ENCODE results near the gene CEP112. TPM values are rescaled to one million over a fixed set of nuclear protein-coding genes. Genes with fewer than 3 reads are reported as not detected.

CEP112 gene
- polyA plus RNA-seq, 1 donor from 2014 or later = 6.0 TPM

- Histone ChIP-seq H3K36me3 (ENCODE audit: insufficient read depth, low read length) (no peaks in the 10 kb centered on the region), H3K9me2 (ENCODE audit: insufficient read depth, low read length) (no peaks in the 10 kb centered on the region), H4K20me1 (ENCODE audit: insufficient read depth) (no peaks in the 10 kb centered on the region), H3K9me3 (ENCODE audit: low read length) (no peaks in the 10 kb centered on the region), H3K27me3 (ENCODE audit: insufficient read depth, low read depth, low read length) (no peaks in the 10 kb centered on the region), H3K4me3 (ENCODE audit: low read length) (no peak overlapping the region), H3K79me2 (replicated peaks; ENCODE audit: insufficient read depth, low read length) (no peaks in the 10 kb centered on the region), H3K9ac (ENCODE audit: low read length) (no peak overlapping the region), H2AFZ (ENCODE audit: low read depth, low read length) (no peak overlapping the region), H3F3A (ENCODE audit: insufficient read depth, low read length, poor library complexity, severe bottlenecking) (no peaks in the 10 kb centered on the region), H3K4me2 (ENCODE audit: low read length) (no peak overlapping the region), H3K27ac (ENCODE audit: low read length) (no peak overlapping the region)
- TF ChIP-seq SMC3 (conservative IDR thresholded peaks at IDR 0.05; ENCODE audit: poor library complexity) = no peak
- TF ChIP-seq, protein P1, sequence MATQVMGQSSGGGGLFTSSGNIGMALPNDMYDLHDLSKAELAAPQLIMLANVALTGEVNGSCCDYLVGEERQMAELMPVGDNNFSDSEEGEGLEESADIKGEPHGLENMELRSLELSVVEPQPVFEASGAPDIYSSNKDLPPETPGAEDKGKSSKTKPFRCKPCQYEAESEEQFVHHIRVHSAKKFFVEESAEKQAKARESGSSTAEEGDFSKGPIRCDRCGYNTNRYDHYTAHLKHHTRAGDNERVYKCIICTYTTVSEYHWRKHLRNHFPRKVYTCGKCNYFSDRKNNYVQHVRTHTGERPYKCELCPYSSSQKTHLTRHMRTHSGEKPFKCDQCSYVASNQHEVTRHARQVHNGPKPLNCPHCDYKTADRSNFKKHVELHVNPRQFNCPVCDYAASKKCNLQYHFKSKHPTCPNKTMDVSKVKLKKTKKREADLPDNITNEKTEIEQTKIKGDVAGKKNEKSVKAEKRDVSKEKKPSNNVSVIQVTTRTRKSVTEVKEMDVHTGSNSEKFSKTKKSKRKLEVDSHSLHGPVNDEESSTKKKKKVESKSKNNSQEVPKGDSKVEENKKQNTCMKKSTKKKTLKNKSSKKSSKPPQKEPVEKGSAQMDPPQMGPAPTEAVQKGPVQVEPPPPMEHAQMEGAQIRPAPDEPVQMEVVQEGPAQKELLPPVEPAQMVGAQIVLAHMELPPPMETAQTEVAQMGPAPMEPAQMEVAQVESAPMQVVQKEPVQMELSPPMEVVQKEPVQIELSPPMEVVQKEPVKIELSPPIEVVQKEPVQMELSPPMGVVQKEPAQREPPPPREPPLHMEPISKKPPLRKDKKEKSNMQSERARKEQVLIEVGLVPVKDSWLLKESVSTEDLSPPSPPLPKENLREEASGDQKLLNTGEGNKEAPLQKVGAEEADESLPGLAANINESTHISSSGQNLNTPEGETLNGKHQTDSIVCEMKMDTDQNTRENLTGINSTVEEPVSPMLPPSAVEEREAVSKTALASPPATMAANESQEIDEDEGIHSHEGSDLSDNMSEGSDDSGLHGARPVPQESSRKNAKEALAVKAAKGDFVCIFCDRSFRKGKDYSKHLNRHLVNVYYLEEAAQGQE (IDR thresholded peaks at IDR 0.05; ENCODE audit: borderline replicate concordance) = no peak
- TF ChIP-seq EZH2 (IDR thresholded peaks at IDR 0.05; ENCODE audit: borderline replicate concordance, insufficient read depth, low read length, poor library complexity, severe bottlenecking) = no peak
- TF ChIP-seq EP300 (conservative IDR thresholded peaks at IDR 0.05; ENCODE audit: poor library complexity, severe bottlenecking) = no peak
- TF ChIP-seq POLR2AphosphoS5 (IDR thresholded peaks at IDR 0.05) = no peak
- TF ChIP-seq RAD21 (conservative IDR thresholded peaks at IDR 0.05) = no peak
- TF ChIP-seq TAF1 (IDR thresholded peaks at IDR 0.05; ENCODE audit: low read depth) = no peak
- no peak for TF ChIP-seq CTCF (IDR thresholded peaks at IDR 0.05; ENCODE audit: poor library complexity, severe bottlenecking)
- no peak for TF ChIP-seq MXI1 (conservative IDR thresholded peaks at IDR 0.05; ENCODE audit: poor library complexity, severe bottlenecking)
Observed at GRCh38 chr17:65751263-65751662, 440.7 kb downstream of the CEP112 start.

GRCh38 chr17:65750631-65751115, 441.3 kb downstream of the CEP112 start:
- Histone ChIP-seq H3K79me2 (replicated peaks; ENCODE audit: insufficient read depth, low read length) (no peaks in the 10 kb centered on the region), H2AFZ (ENCODE audit: low read depth, low read length) (no peak overlapping the region), H3F3A (ENCODE audit: insufficient read depth, low read length, poor library complexity, severe bottlenecking) (no peaks in the 10 kb centered on the region), H3K9me2 (ENCODE audit: insufficient read depth, low read length) (no peaks in the 10 kb centered on the region), H3K27ac (ENCODE audit: low read length) (no peak overlapping the region), H3K27me3 (ENCODE audit: insufficient read depth, low read depth, low read length) (no peaks in the 10 kb centered on the region), H3K4me2 (ENCODE audit: low read length) (no peak overlapping the region), H3K4me3 (ENCODE audit: low read length) (no peak overlapping the region), H3K9ac (ENCODE audit: low read length) (no peak overlapping the region), H3K36me3 (ENCODE audit: insufficient read depth, low read length) (no peaks in the 10 kb centered on the region), H4K20me1 (ENCODE audit: insufficient read depth) (no peaks in the 10 kb centered on the region), H3K9me3 (ENCODE audit: low read length) (no peaks in the 10 kb centered on the region)
- no peak for TF ChIP-seq POLR2AphosphoS5 (IDR thresholded peaks at IDR 0.05)
- no peak for TF ChIP-seq EP300 (conservative IDR thresholded peaks at IDR 0.05; ENCODE audit: poor library complexity, severe bottlenecking)
- TF ChIP-seq, protein P1 (IDR thresholded peaks at IDR 0.05; ENCODE audit: borderline replicate concordance) = no peak
- TF ChIP-seq EZH2 (IDR thresholded peaks at IDR 0.05; ENCODE audit: borderline replicate concordance, insufficient read depth, low read length, poor library complexity, severe bottlenecking) = no peak
- TF ChIP-seq CTCF (IDR thresholded peaks at IDR 0.05; ENCODE audit: poor library complexity, severe bottlenecking) = no peak
- TF ChIP-seq SMC3 (conservative IDR thresholded peaks at IDR 0.05; ENCODE audit: poor library complexity) = no peak
- TF ChIP-seq MXI1 (conservative IDR thresholded peaks at IDR 0.05; ENCODE audit: poor library complexity, severe bottlenecking) = no peak
- no peak for TF ChIP-seq TAF1 (IDR thresholded peaks at IDR 0.05; ENCODE audit: low read depth)
- no peak for TF ChIP-seq RAD21 (conservative IDR thresholded peaks at IDR 0.05)

Measured in neural cell (in vitro differentiated cells).